Activated naive CD8-positive, alpha-beta T cell treated with anti-CD3 and anti-CD28 coated beads for 36 hours (primary cell): Measurements from ENCODE around the gene TRIP13. TPM values are rescaled to one million over a fixed set of nuclear protein-coding genes. Genes with fewer than 3 reads are reported as not detected.

Source experiments
- DNase-seq: peaks from one replicate; pipeline ENCODE4 v3.0.0; 2021
- H3K27ac Mint-ChIP-seq: one replicate; pipeline ENCODE4 v1.8.0; 2022; ENCODE audit warnings: mild to moderate bottlenecking, moderate library complexity, mixed read lengths
- H3K27me3 Mint-ChIP-seq: one replicate; pipeline ENCODE4 v1.8.0; 2022; ENCODE audit warnings: mild to moderate bottlenecking, mixed read lengths
- H3K36me3 Mint-ChIP-seq: one replicate; pipeline ENCODE4 v1.8.0; 2021; ENCODE audit warnings: mild to moderate bottlenecking, mixed read lengths
- H3K4me1 Mint-ChIP-seq: one replicate; pipeline ENCODE4 v1.8.0; 2021; ENCODE audit warnings: mixed read lengths
- H3K4me3 Mint-ChIP-seq: one replicate; pipeline ENCODE4 v1.8.0; 2022; ENCODE audit warnings: mild to moderate bottlenecking, moderate library complexity, mixed read lengths
- H3K9me3 Mint-ChIP-seq: one replicate; pipeline ENCODE4 v1.8.0; 2022; ENCODE audit warnings: mixed read lengths
- total RNA-seq, 2 experiments: library from RNA; stranded (reverse); gene quantifications; one replicate each; pipeline ENCODE4 v1.2.3, GENCODE V29; 2021

Gene TRIP13
- total RNA-seq, 2 experiments from 2014 or later: 44.2 to 44.6 TPM

DNA sequence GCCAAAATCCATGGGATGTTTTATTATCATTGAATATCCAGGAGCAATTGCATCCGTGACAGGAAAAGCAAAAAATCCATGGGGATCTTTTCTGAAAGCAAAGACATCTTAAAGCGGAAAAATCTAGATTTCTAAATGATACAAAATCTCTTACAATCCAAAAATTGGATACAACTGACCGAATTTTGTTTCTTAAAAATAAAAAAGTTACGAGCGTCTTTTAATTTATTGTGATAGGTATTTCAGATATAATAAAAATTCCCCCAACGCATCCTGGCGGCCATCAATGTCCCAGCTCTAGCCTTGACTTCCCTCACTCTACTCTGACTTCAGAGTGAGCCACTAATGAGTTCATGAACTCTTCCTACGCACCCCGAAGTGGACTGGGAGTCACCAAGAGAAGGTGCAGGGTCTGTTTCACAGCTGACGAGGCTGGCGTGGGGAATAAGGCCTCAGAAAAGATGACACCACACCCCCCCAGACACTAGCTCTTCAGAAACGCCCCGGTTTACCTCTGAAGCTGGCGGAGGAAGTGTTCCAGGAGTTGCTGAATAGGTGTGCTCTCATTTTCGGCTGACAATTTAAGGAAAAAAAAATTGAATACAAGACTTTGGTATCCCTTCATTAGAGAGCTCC lies 3.5 kb upstream of the TRIP13 start:
- H3K36me3 Mint-ChIP-seq: peaks cover 60% of the 10 kb centered on the region
- no peak overlapping the region for H3K4me3 Mint-ChIP-seq
- no peak for DNase-seq
- peaks cover 23% of the 10 kb centered on the region for H3K4me1 Mint-ChIP-seq
- H3K27me3 Mint-ChIP-seq: no peaks in the 10 kb centered on the region
- no peaks in the 10 kb centered on the region for H3K9me3 Mint-ChIP-seq
- H3K27ac Mint-ChIP-seq: no peak overlapping the region

DNA sequence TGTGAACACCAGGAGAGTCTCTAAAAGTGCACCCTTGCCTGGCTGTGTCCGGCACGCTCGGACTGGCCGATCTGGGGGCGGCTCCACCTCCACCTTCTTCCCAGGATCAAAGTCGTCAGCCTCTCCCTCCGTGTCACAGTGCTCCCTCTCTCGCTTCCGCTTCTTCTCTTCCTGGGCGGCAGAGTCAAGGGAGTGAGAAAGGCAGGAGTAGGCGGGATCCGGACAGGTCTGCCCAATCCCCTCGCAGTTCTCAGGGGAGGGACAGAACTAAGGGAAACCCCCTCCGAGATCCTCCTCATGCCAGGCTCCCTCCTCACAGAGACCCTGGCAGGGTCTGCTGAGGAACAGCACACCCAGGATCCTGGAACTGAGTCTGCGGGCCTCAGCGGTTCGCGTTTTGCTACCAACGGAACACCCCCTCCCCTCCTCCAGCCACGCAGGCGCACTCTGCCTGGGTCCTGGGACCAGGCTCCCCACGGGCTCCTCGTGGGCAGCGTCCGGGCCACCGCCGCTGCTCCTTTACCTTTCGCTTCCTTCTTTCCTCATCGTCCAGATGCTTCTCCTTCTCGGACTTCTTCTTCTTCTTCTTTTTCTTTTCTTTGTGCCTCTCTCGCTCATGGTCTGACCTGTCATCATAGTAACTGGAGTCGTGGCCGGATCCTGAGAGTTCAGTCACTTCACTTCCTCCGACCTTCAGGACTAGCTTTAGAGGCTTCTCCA lies 1.4 kb upstream of the TRIP13 start:
- Mint-ChIP-seq H3K9me3 (no peaks in the 10 kb centered on the region), H3K4me1 (peaks cover 24% of the 10 kb centered on the region), H3K4me3 (peak overlapping the region; percentile 85), H3K36me3 (peaks cover 62% of the 10 kb centered on the region), H3K27me3 (no peaks in the 10 kb centered on the region), H3K27ac (peak overlapping the region; percentile 90)
- DNase-seq: no peak

- Mint-ChIP-seq H3K4me1 (peaks cover 24% of the 10 kb centered on the region), H3K36me3 (peaks cover 61% of the 10 kb centered on the region), H3K4me3 (peak overlapping the region; percentile 85), H3K27me3 (no peaks in the 10 kb centered on the region), H3K27ac (peak overlapping the region; percentile 90), H3K9me3 (no peaks in the 10 kb centered on the region)
- DNase-seq: no peak
Measured at GRCh38 chr5:891837-892393, 769 bp upstream of the TRIP13 start.

DNA sequence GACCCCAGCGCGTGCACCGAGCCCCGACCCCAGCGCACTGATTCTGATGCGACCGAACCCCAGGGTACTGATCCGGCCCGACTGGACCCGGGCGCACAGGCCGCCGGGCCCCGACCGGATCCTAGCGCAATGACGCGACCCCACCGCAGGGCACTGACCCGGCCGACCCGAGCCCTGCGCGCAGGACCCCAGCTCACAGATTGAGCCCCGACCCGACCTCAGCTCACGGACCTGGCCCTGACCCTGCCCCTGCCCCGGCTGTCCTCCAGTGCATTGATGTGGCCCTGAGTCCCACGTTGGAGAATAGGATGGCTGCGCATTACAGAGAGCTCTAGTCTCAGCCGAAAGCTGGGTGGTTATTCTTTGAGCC lies 438 bp downstream of the TRIP13 start:
- peaks cover 24% of the 10 kb centered on the region for H3K4me1 Mint-ChIP-seq
- no peak for DNase-seq
- peak overlapping the region; percentile 86 for H3K4me3 Mint-ChIP-seq
- peaks cover 53% of the 10 kb centered on the region for H3K36me3 Mint-ChIP-seq
- H3K9me3 Mint-ChIP-seq: no peaks in the 10 kb centered on the region
- peak overlapping the region; percentile 60 for H3K27ac Mint-ChIP-seq
- H3K27me3 Mint-ChIP-seq: no peaks in the 10 kb centered on the region

DNA sequence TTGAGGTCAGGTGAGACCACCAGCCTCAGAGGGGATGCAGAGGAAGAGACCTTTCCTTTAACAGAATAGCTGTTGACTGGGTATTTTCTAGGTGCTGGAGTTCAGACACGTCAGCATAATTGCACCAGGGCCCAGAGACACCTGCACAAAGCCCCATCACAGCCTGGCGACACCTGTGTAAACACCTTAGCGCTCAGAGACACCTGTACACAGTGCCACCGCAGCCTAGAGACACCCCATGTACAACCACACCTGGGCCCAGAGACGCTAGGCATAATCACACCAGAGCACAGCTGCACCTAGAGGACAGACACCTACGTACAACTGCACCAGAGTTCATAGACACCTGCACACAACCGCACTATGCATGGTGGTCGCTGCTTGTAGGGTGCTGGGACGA lies 1.0 kb downstream of the TRIP13 start:
- no peak for DNase-seq
- no peaks in the 10 kb centered on the region for H3K9me3 Mint-ChIP-seq
- peak overlapping the region; percentile 86 for H3K4me3 Mint-ChIP-seq
- H3K27ac Mint-ChIP-seq: peak overlapping the region; percentile 60
- peaks cover 20% of the 10 kb centered on the region for H3K4me1 Mint-ChIP-seq
- H3K36me3 Mint-ChIP-seq: peaks cover 48% of the 10 kb centered on the region
- no peaks in the 10 kb centered on the region for H3K27me3 Mint-ChIP-seq

- H3K36me3 Mint-ChIP-seq: peaks cover 28% of the 10 kb centered on the region
- no peak overlapping the region for H3K4me3 Mint-ChIP-seq
- peaks cover 3% of the 10 kb centered on the region for H3K4me1 Mint-ChIP-seq
- no peak overlapping the region for H3K27ac Mint-ChIP-seq
- DNase-seq: no peak
- H3K9me3 Mint-ChIP-seq: no peaks in the 10 kb centered on the region
- H3K27me3 Mint-ChIP-seq: no peaks in the 10 kb centered on the region
Measured at GRCh38 chr5:900781-901180, 8.1 kb downstream of the TRIP13 start.

DNA sequence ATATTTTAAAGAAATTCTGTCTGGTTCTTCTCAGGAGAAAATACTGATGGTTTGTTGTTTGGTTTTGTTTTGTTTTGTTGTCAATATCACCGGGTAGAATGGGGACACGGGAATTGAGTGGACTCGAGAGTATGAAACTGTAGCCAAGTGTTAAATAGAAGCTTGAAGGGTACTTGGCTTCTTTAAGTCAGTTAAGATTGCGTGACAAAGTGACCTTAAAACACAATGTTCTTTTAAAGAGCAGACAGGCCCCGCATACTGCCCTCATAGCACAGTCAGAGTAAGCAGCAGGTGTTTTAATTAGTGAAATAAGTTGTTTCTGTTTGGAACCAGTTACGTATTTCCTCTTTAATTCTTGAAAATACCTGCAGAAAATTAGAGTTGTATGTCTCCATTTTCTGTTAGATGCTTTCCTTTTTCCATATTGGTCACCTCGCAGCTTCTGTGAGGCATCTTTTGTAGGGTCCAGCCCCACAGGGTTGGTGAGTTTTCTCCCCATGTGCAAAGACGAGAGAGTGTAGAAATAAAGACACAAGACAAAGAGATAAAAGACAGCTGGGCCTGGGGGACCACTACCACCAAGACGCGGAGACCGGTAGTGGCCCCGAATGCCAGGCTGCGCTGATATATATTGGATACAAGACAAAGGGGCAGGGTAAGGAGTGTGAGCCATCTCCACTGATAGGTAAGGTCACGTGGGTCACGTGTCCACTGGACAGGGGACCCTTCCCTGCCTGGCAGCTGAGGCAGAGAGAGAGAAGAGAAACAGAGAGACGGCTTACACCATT lies 9.6 kb downstream of the TRIP13 start:
- Mint-ChIP-seq H3K27me3 (no peaks in the 10 kb centered on the region), H3K4me3 (no peak overlapping the region), H3K27ac (no peak overlapping the region)

GRCh38 chr5:903756-904096 lies 11.0 kb downstream of the TRIP13 start:
- H3K4me3 Mint-ChIP-seq: no peak overlapping the region
- no peak for DNase-seq
- no peak overlapping the region for H3K27ac Mint-ChIP-seq
- peaks cover 3% of the 10 kb centered on the region for H3K4me1 Mint-ChIP-seq
- H3K27me3 Mint-ChIP-seq: no peaks in the 10 kb centered on the region
- H3K9me3 Mint-ChIP-seq: no peaks in the 10 kb centered on the region
- peaks cover 31% of the 10 kb centered on the region for H3K36me3 Mint-ChIP-seq

More for the DNA sequence above, 9.6 kb downstream of the TRIP13 start:
- H3K4me1 Mint-ChIP-seq: peaks cover 3% of the 10 kb centered on the region
- no peaks in the 10 kb centered on the region for H3K9me3 Mint-ChIP-seq
- no peak for DNase-seq
- H3K36me3 Mint-ChIP-seq: peaks cover 25% of the 10 kb centered on the region

- Mint-ChIP-seq H3K4me3 (no peak overlapping the region), H3K9me3 (no peaks in the 10 kb centered on the region), H3K27ac (no peak overlapping the region), H3K36me3 (peaks cover 36% of the 10 kb centered on the region), H3K27me3 (no peaks in the 10 kb centered on the region), H3K4me1 (peaks cover 3% of the 10 kb centered on the region)
- no peak for DNase-seq
Measured at GRCh38 chr5:905139-905642, 12.5 kb downstream of the TRIP13 start.

DNA sequence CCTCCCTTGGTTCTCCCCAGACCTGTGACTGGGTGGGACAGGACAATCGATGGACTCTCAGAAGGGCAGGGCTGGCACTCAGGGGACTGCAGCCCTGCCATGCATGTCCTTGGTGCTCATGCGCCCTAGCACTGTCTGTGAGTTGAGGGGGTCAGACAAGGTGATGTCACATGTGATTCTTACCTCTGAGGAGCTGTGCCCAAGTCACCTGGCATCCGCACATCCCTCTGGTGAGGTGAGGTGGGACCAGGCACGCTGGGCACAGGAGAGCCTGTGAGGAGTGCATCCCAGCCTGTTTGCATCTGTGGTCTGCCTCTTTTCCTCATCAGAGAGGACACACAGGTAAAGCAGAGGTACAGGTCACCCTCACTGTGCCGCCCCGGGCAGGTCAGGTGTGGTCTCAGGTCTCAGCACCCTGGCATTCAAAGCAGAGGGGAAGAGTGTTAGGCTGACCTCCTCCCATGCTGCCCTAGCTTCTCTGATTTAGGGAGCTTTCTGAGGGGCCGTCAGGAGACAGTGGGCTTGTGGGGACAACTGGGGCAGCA lies 14.8 kb downstream of the TRIP13 start:
- no peak overlapping the region for H3K4me3 Mint-ChIP-seq
- peaks cover 43% of the 10 kb centered on the region for H3K36me3 Mint-ChIP-seq
- peaks cover 3% of the 10 kb centered on the region for H3K4me1 Mint-ChIP-seq
- H3K27ac Mint-ChIP-seq: no peak overlapping the region
- DNase-seq: no peak
- no peaks in the 10 kb centered on the region for H3K9me3 Mint-ChIP-seq
- no peaks in the 10 kb centered on the region for H3K27me3 Mint-ChIP-seq

GRCh38 chr5:908172-908571 lies 15.5 kb downstream of the TRIP13 start:
- Mint-ChIP-seq H3K27ac (no peak overlapping the region), H3K9me3 (no peaks in the 10 kb centered on the region), H3K4me3 (no peak overlapping the region), H3K4me1 (no peaks in the 10 kb centered on the region), H3K36me3 (peaks cover 46% of the 10 kb centered on the region), H3K27me3 (no peaks in the 10 kb centered on the region)
- DNase-seq: no peak

GRCh38 chr5:909086-909485 lies 16.4 kb downstream of the TRIP13 start:
- Mint-ChIP-seq H3K4me1 (no peaks in the 10 kb centered on the region), H3K27ac (no peak overlapping the region), H3K9me3 (no peaks in the 10 kb centered on the region), H3K4me3 (no peak overlapping the region), H3K27me3 (no peaks in the 10 kb centered on the region), H3K36me3 (peaks cover 46% of the 10 kb centered on the region)
- no peak for DNase-seq

GRCh38 chr5:909994-910768 lies 17.5 kb downstream of the TRIP13 start:
- Mint-ChIP-seq H3K4me3 (no peak overlapping the region), H3K27me3 (no peaks in the 10 kb centered on the region), H3K4me1 (no peaks in the 10 kb centered on the region), H3K27ac (no peak overlapping the region), H3K36me3 (peaks cover 47% of the 10 kb centered on the region), H3K9me3 (no peaks in the 10 kb centered on the region)
- no peak for DNase-seq

GRCh38 chr5:910769-911160 lies 18.1 kb downstream of the TRIP13 start:
- Mint-ChIP-seq H3K27ac (no peak overlapping the region), H3K36me3 (peaks cover 44% of the 10 kb centered on the region), H3K4me3 (no peak overlapping the region), H3K9me3 (no peaks in the 10 kb centered on the region), H3K27me3 (no peaks in the 10 kb centered on the region), H3K4me1 (no peaks in the 10 kb centered on the region)
- no peak for DNase-seq
